ENCODE results near the gene CTF1. TPM values are rescaled to one million over a fixed set of nuclear protein-coding genes. Genes with fewer than 3 reads are reported as not detected.

The CTF1 gene
- total RNA-seq, 1 experiment from 2014 or later, result 1.4 TPM

DNA sequence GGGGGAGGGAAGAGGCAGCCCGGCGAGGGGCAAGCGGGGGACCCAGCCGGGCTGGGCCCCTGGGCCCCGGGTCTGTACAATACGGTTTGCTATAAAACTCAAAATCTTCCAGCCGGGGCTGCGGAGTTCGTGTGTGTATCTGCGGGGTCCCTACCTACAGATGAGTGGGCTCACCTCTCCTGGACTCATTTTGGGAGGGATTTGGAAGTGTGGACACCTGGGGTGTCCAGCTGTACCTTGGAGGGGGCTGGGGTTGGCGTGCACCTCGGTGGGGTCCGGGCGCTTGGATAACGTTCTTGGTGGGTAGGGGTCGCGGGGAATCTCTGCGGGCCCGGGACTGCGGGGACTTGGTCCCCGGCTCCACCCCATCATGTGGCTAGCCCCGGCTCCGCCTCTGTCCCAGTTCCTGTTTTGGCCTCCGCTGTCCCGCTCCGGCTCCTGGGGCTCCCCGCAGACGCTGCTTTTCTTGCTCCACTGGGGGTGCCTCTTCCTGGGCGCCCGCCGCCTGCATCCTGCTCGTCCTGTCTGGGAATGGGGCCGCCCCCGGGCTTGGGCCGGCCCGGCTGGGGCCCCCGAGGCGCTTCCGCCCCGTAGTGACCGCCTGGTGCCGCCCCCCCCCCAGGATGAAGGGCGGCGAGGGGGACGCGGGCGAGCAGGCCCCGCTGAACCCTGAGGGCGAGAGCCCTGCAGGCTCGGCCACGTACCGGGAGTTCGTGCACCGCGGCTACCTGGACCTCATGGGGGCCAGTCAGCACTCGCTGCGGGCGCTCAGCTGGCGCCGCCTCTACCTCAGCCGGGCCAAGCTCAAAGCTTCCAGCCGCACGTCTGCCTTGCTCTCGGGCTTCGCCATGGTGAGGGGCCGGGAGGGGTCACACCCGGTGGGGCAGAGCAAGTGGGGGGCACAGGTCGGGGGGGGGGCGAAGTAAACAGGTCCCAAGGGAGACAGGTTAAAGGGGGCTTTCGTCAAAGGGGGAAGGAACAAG lies 52.5 kb downstream of the CTF1 start, which contains the start of gene ORAI3 (continued):
- TF ChIP-seq, protein P1, sequence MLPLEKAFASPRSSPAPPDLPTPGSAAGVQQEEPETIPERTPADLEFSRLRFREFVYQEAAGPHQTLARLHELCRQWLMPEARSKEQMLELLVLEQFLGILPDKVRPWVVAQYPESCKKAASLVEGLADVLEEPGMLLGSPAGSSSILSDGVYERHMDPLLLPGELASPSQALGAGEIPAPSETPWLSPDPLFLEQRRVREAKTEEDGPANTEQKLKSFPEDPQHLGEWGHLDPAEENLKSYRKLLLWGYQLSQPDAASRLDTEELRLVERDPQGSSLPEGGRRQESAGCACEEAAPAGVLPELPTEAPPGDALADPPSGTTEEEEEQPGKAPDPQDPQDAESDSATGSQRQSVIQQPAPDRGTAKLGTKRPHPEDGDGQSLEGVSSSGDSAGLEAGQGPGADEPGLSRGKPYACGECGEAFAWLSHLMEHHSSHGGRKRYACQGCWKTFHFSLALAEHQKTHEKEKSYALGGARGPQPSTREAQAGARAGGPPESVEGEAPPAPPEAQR (CRISPR knock-in tag; IDR thresholded peaks at IDR 0.05), result no peak
- TF ChIP-seq, protein P2, sequence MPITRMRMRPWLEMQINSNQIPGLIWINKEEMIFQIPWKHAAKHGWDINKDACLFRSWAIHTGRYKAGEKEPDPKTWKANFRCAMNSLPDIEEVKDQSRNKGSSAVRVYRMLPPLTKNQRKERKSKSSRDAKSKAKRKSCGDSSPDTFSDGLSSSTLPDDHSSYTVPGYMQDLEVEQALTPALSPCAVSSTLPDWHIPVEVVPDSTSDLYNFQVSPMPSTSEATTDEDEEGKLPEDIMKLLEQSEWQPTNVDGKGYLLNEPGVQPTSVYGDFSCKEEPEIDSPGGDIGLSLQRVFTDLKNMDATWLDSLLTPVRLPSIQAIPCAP (CRISPR knock-in tag; IDR thresholded peaks at IDR 0.05), result no peak
- TF ChIP-seq ZNF317 (CRISPR knock-in tag; IDR thresholded peaks at IDR 0.05; ENCODE audit: borderline replicate concordance, low read depth), result no peak
- TF ChIP-seq KAT7 (CRISPR knock-in tag; IDR thresholded peaks at IDR 0.05; ENCODE audit: borderline replicate concordance), result no peak; the same call in 1 of the 2 replicates
- TF ChIP-seq, protein P3, sequence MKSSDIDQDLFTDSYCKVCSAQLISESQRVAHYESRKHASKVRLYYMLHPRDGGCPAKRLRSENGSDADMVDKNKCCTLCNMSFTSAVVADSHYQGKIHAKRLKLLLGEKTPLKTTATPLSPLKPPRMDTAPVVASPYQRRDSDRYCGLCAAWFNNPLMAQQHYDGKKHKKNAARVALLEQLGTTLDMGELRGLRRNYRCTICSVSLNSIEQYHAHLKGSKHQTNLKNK (CRISPR knock-in tag; IDR thresholded peaks at IDR 0.05), result peak; percentile 95
- TF ChIP-seq ELF4 (CRISPR knock-in tag; IDR thresholded peaks at IDR 0.05; ENCODE audit: low read depth), result no peak
- TF ChIP-seq TP53 (CRISPR knock-in tag; IDR thresholded peaks at IDR 0.05), result no peak
- TF ChIP-seq, protein P4, sequence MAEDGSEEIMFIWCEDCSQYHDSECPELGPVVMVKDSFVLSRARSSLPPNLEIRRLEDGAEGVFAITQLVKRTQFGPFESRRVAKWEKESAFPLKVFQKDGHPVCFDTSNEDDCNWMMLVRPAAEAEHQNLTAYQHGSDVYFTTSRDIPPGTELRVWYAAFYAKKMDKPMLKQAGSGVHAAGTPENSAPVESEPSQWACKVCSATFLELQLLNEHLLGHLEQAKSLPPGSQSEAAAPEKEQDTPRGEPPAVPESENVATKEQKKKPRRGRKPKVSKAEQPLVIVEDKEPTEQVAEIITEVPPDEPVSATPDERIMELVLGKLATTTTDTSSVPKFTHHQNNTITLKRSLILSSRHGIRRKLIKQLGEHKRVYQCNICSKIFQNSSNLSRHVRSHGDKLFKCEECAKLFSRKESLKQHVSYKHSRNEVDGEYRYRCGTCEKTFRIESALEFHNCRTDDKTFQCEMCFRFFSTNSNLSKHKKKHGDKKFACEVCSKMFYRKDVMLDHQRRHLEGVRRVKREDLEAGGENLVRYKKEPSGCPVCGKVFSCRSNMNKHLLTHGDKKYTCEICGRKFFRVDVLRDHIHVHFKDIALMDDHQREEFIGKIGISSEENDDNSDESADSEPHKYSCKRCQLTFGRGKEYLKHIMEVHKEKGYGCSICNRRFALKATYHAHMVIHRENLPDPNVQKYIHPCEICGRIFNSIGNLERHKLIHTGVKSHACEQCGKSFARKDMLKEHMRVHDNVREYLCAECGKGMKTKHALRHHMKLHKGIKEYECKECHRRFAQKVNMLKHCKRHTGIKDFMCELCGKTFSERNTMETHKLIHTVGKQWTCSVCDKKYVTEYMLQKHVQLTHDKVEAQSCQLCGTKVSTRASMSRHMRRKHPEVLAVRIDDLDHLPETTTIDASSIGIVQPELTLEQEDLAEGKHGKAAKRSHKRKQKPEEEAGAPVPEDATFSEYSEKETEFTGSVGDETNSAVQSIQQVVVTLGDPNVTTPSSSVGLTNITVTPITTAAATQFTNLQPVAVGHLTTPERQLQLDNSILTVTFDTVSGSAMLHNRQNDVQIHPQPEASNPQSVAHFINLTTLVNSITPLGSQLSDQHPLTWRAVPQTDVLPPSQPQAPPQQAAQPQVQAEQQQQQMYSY (CRISPR knock-in tag; IDR thresholded peaks at IDR 0.05), result no peak
- TF ChIP-seq FOXP1 (CRISPR knock-in tag; IDR thresholded peaks at IDR 0.05; ENCODE audit: borderline replicate concordance), result no peak; the same call in 1 of the 2 replicates
- 0 out of 2 replicates have a peak, but pooled peaks have one; percentile 23 for TF ChIP-seq SP1 (CRISPR knock-in tag; conservative IDR thresholded peaks at IDR 0.05)
- peak; percentile 85 for TF ChIP-seq ZNF423 (CRISPR knock-in tag; IDR thresholded peaks at IDR 0.05)
- TF ChIP-seq TEAD1 (CRISPR knock-in tag; IDR thresholded peaks at IDR 0.05), result 0 out of 2 replicates have a peak, but pooled peaks have one; percentile 34
- no peak for TF ChIP-seq ZNF671 (CRISPR knock-in tag; IDR thresholded peaks at IDR 0.05)
- TF ChIP-seq ZNF416 (CRISPR knock-in tag; IDR thresholded peaks at IDR 0.05), result no peak
- TF ChIP-seq, protein P5, sequence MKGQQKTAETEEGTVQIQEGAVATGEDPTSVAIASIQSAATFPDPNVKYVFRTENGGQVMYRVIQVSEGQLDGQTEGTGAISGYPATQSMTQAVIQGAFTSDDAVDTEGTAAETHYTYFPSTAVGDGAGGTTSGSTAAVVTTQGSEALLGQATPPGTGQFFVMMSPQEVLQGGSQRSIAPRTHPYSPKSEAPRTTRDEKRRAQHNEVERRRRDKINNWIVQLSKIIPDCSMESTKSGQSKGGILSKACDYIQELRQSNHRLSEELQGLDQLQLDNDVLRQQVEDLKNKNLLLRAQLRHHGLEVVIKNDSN (CRISPR knock-in tag; IDR thresholded peaks at IDR 0.05), result no peak; the same call in 1 of the 2 replicates
- TF ChIP-seq CREB1 (CRISPR knock-in tag; IDR thresholded peaks at IDR 0.05), result no peak
- TF ChIP-seq, protein P6, sequence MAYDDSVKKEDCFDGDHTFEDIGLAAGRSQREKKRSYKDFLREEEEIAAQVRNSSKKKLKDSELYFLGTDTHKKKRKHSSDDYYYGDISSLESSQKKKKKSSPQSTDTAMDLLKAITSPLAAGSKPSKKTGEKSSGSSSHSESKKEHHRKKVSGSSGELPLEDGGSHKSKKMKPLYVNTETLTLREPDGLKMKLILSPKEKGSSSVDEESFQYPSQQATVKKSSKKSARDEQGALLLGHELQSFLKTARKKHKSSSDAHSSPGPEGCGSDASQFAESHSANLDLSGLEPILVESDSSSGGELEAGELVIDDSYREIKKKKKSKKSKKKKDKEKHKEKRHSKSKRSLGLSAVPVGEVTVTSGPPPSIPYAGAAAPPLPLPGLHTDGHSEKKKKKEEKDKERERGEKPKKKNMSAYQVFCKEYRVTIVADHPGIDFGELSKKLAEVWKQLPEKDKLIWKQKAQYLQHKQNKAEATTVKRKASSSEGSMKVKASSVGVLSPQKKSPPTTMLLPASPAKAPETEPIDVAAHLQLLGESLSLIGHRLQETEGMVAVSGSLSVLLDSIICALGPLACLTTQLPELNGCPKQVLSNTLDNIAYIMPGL (CRISPR knock-in tag; IDR thresholded peaks at IDR 0.05), result peak; percentile 64; the same call in 1 of the 2 replicates
- TF ChIP-seq, protein P7, sequence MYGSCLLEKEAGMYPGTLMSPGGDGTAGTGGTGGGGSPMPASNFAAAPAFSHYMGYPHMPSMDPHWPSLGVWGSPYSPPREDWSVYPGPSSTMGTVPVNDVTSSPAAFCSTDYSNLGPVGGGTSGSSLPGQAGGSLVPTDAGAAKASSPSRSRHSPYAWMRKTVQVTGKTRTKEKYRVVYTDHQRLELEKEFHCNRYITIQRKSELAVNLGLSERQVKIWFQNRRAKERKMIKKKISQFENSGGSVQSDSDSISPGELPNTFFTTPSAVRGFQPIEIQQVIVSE (CRISPR knock-in tag; IDR thresholded peaks at IDR 0.05; ENCODE audit: borderline replicate concordance), result no peak
- TF ChIP-seq, protein P8, sequence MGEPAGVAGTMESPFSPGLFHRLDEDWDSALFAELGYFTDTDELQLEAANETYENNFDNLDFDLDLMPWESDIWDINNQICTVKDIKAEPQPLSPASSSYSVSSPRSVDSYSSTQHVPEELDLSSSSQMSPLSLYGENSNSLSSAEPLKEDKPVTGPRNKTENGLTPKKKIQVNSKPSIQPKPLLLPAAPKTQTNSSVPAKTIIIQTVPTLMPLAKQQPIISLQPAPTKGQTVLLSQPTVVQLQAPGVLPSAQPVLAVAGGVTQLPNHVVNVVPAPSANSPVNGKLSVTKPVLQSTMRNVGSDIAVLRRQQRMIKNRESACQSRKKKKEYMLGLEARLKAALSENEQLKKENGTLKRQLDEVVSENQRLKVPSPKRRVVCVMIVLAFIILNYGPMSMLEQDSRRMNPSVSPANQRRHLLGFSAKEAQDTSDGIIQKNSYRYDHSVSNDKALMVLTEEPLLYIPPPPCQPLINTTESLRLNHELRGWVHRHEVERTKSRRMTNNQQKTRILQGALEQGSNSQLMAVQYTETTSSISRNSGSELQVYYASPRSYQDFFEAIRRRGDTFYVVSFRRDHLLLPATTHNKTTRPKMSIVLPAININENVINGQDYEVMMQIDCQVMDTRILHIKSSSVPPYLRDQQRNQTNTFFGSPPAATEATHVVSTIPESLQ (CRISPR knock-in tag; IDR thresholded peaks at IDR 0.05), result no peak
- TF ChIP-seq, protein P9, sequence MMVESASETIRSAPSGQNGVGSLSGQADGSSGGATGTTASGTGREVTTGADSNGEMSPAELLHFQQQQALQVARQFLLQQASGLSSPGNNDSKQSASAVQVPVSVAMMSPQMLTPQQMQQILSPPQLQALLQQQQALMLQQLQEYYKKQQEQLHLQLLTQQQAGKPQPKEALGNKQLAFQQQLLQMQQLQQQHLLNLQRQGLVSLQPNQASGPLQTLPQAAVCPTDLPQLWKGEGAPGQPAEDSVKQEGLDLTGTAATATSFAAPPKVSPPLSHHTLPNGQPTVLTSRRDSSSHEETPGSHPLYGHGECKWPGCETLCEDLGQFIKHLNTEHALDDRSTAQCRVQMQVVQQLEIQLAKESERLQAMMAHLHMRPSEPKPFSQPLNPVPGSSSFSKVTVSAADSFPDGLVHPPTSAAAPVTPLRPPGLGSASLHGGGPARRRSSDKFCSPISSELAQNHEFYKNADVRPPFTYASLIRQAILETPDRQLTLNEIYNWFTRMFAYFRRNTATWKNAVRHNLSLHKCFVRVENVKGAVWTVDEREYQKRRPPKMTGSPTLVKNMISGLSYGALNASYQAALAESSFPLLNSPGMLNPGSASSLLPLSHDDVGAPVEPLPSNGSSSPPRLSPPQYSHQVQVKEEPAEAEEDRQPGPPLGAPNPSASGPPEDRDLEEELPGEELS (CRISPR knock-in tag; IDR thresholded peaks at IDR 0.05), result no peak
- TF ChIP-seq MYBL2 (CRISPR knock-in tag; IDR thresholded peaks at IDR 0.05), result no peak
- no peak for TF ChIP-seq ZNF121 (CRISPR knock-in tag; IDR thresholded peaks at IDR 0.05)
- TF ChIP-seq, protein P10, sequence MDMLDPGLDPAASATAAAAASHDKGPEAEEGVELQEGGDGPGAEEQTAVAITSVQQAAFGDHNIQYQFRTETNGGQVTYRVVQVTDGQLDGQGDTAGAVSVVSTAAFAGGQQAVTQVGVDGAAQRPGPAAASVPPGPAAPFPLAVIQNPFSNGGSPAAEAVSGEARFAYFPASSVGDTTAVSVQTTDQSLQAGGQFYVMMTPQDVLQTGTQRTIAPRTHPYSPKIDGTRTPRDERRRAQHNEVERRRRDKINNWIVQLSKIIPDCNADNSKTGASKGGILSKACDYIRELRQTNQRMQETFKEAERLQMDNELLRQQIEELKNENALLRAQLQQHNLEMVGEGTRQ (CRISPR knock-in tag; IDR thresholded peaks at IDR 0.05), result peak; percentile 60
